ENCODE results near the gene RIMKLA.
A peak's percentile ranks its signal among the peaks of the same experiment; 100 is the strongest.

Gene RIMKLA

DNA sequence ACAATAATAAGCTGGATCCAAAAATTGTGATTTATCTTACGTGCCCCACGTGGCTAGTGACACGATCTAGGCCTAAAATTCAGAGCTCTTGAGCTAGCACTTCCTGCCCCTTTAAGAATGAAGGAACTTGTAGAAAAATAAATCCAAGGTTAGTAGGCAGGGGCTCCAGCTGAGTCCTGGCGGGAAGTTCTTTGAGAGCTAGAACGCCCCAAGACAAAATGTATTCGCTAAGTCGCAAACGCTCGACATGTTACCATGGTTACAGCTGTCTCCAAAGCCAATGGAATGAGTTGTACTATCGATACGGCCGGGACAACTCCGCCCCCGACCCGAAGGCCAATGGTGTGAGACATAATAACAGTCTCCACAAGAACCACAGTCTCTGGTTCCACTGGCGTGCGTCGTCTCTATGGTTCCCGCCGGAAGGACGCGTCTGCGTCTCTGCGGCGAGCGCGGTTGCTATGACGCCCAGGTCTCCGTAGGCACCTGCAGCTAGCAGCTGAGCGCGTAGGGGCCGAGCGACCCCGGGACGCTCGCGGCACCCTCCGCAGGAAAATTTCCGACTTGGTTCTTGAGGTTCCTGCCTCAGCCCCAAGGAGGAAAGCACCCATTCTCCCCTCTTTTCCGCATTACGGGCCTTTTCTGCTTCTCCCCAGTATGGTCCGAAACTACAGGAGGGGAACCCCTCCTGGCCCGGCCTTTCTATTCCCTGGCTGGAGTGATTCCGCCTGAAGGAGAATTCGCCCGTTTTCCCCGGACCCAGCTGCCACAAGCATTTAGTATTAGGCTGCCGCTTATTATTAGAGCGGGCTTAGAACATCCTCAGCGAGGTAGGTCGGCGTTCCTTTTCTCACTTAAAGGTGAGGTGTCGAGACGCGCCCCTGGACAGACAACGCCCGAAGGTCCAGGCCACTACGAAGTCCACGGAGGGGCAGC is 82.5 kb downstream of the RIMKLA start, which contains the start of gene CCDC30:
Gene CCDC30, plus strand, starts transcription at position 459 of the 936 bp plus-strand sequence. CDS start 17,266 bp downstream, outside the sequence.
- no peak; the same call in 1 of the 2 replicates for TF ChIP-seq POLR2A (IDR thresholded peaks at IDR 0.05; ENCODE audit: low read depth, low read length)
- FAIRE-seq (peak; percentile 100), DNase-seq (ENCODE audit: insufficient read length) (peak; percentile 85)

DNA sequence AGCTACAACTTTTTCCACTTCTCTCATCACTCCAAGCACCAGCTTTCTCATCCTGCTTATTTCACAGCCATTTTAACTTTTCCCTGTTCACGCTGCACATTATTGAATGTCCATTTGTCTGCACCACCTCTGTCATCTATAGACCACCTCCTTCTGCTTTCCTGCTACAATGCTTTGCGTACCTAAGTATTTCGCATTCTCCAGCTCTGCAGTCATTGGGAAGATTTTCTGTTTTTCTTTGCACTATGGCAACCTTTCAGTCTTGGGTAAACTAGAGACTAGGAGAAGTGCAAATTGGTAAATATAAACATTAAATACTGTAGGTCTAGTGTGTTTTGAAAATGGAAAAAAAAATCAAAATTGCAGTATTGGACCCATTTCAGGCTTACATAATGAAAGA is 83.3 kb downstream of the RIMKLA start:
- FAIRE-seq (no peak), DNase-seq (ENCODE audit: insufficient read length) (no peak)
- TF ChIP-seq POLR2A (IDR thresholded peaks at IDR 0.05; ENCODE audit: low read depth, low read length) (no peak), TAF1 (IDR thresholded peaks at IDR 0.05; ENCODE audit: borderline replicate concordance, low read depth, low read length) (no peak), POLR2AphosphoS5 (IDR thresholded peaks at IDR 0.05; ENCODE audit: low read depth, low read length) (no peak)

DNA sequence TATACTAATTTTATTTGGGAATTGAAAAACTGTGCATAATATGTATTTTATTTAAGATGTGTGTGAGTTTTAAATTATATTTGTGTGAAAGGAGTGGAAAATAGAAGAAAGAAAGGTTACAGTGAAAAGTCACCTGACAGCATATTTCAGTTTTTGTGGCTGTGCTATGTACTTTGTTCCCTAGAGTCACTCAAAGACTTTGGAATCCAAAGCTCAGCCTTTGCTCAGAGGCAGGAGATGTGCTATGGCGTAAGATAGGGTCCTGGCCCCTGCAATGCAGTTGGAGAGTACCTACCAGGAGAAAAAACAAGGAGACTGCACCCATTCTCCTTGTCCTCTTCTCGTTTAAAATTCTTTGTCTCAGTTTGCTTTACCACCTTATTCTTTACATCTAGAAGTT is 85.4 kb downstream of the RIMKLA start:
- FAIRE-seq, result no peak
- no peak for TF ChIP-seq POLR2AphosphoS5 (IDR thresholded peaks at IDR 0.05; ENCODE audit: low read depth, low read length)
- no peak for DNase-seq (ENCODE audit: insufficient read length)

DNA sequence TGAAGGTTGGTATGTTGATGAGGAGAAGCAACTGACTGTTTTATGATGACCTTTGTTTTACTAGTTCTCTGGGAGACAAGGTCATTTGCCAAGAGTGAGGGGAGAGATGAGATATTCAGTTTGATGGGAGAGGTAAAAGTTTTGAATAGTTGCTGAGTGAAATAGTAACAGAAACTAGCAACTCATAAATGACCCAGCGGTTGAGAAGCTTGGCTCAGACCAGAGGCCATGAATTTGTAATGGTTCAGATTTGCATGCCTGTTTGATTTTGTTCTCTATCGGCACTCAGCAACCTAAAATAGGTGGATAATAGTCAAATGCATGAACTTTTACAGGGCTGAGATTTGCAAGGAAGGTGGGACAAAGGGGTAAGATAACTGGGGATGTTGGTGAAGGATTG is 89.1 kb downstream of the RIMKLA start:
- TF ChIP-seq POLR2AphosphoS5 (IDR thresholded peaks at IDR 0.05; ENCODE audit: low read depth, low read length) (no peak), TAF1 (IDR thresholded peaks at IDR 0.05; ENCODE audit: borderline replicate concordance, low read depth, low read length) (no peak), POLR2A (IDR thresholded peaks at IDR 0.05; ENCODE audit: low read depth, low read length) (no peak)
- FAIRE-seq, result peak; percentile 88
- no peak for DNase-seq (ENCODE audit: insufficient read length)

Data from GM12892 (cell line).